A673 (cell line): Measurements from ENCODE around the gene SRCAP. TPM values are rescaled to one million over a fixed set of nuclear protein-coding genes. Genes with fewer than 3 reads are reported as not detected.
A peak's percentile ranks its signal among the peaks of the same experiment; 100 is the strongest.

ENCODE experiments used
- BruUV-seq: library from RNA; stranded (reverse); fragments of 400-500 nt; replicated peaks from 2 replicates; lab custom pipeline; 2021; lab: Mats Ljungman, UMichigan
- CTCF ChIA-PET: fragments of 300-600 bp; sonication (Branson Sonifier 250); formaldehyde crosslinking; loops from one replicate; lab custom pipeline; 2022; ENCODE audit warnings: antibody characterized with exemption; lab: Charles Lee
- POLR2A ChIA-PET: fragments of 300-600 bp; sonication (Branson Sonifier 250); formaldehyde crosslinking; loops from one replicate; lab custom pipeline; 2022; ENCODE audit warnings: antibody characterized with exemption; ENCODE audit not compliant: low non-redundant PET; lab: Charles Lee
- DNase-seq: peaks from one replicate; pipeline ENCODE4 v3.0.0-alpha.2; 2015; ENCODE audit warnings: low spot score
- H3K27ac ChIP-seq: fragments of 200-600 bp; sonication (generic); 2 replicates; pipeline ENCODE4 v1.5.1; 2016; ENCODE audit warnings: mixed run types, low read depth, mild to moderate bottlenecking, mixed read lengths, antibody characterized with exemption, low read length; ENCODE audit not compliant: poor library complexity, severe bottlenecking
- H3K27me3 ChIP-seq: fragments of 200-600 bp; sonication (generic); replicated peaks from 2 replicates; pipeline ENCODE4 v1.6.1; 2017; ENCODE audit warnings: mixed run types, low read depth, mild to moderate bottlenecking, mixed read lengths, antibody characterized with exemption, low read length; ENCODE audit not compliant: insufficient read depth, poor library complexity
- H3K36me3 ChIP-seq: fragments of 200-600 bp; sonication (generic); 2 replicates; pipeline ENCODE4 v1.6.1; 2016; ENCODE audit warnings: mixed run types, mild to moderate bottlenecking, mixed read lengths, antibody characterized with exemption, low read length; ENCODE audit not compliant: insufficient read depth, poor library complexity, severe bottlenecking
- H3K4me1 ChIP-seq: fragments of 200-600 bp; sonication (generic); 2 replicates; pipeline ENCODE4 v1.6.1; 2017; ENCODE audit warnings: mixed run types, mild to moderate bottlenecking, mixed read lengths, antibody characterized with exemption, low read length; ENCODE audit not compliant: insufficient read depth, poor library complexity, severe bottlenecking
- H3K4me3 ChIP-seq: fragments of 200-600 bp; sonication (generic); 2 replicates; pipeline ENCODE4 v1.5.1; 2016; ENCODE audit warnings: low read depth, mixed run types, mild to moderate bottlenecking, mixed read lengths, low read length; ENCODE audit not compliant: poor library complexity, severe bottlenecking
- H3K9me3 ChIP-seq: fragments of 200-600 bp; sonication (generic); 2 replicates; pipeline ENCODE4 v1.6.1; 2016; ENCODE audit warnings: mixed run types, low read depth, mild to moderate bottlenecking, mixed read lengths, antibody characterized with exemption, low read length; ENCODE audit not compliant: poor library complexity, severe bottlenecking
- CTCF ChIP-seq: fragments of 300-800, 200-600 bp; sonication (generic); conservative IDR thresholded peaks from 2 replicates; pipeline ENCODE4 v1.5.1; 2017; ENCODE audit warnings: low read depth, mild to moderate bottlenecking, antibody characterized with exemption, low read length, moderate library complexity, mixed read lengths
- EZH2 ChIP-seq: fragments of 200-600 bp; sonication (generic); IDR thresholded peaks from 2 replicates; pipeline ENCODE4 v1.6.1; 2017; ENCODE audit warnings: borderline replicate concordance, low read depth, mild to moderate bottlenecking, mixed read lengths, antibody characterized with exemption, low read length; ENCODE audit not compliant: poor library complexity, severe bottlenecking
- intact Hi-C: fragments of 100-400 bp; cut with micrococcal nuclease; formaldehyde crosslinking; loops from one replicate; pipeline ENCODE4 v1.10.0; 2022; ENCODE audit not compliant: unreplicated experiment
- total RNA-seq: library from RNA; stranded (reverse); gene quantifications from 2 replicates; pipeline ENCODE4 v1.2.3, GENCODE V29; 2021

Gene SRCAP
- total RNA-seq, 1 experiment from 2014 or later = 104 TPM

GRCh38 chr16:30778549-30779244, 79.7 kb downstream of the SRCAP start:
- peaks cover 27% of the 10 kb centered on the region for H3K36me3 ChIP-seq
- DNase-seq = no peak
- intact Hi-C loops = loop anchor here (5.0 kb wide), 1 partner anchor 144 kb away; the partner anchor contains the start of gene FBXL19
- TF ChIP-seq CTCF (no peak), EZH2 (no peak)
- H3K27ac ChIP-seq = peak overlapping the region; percentile 17
- no peak overlapping the region for H3K4me3 ChIP-seq
- H3K27me3 ChIP-seq = no peaks in the 10 kb centered on the region
- peaks cover 4% of the 10 kb centered on the region for H3K4me1 ChIP-seq
- ChIA-PET POLR2A (no interaction called here), CTCF (no interaction called here)
- BruUV-seq = no TSS peak
- no peaks in the 10 kb centered on the region for H3K9me3 ChIP-seq

GRCh38 chr16:30779596-30779995, 80.6 kb downstream of the SRCAP start:
- TF ChIP-seq CTCF = no peak
- Histone ChIP-seq H3K4me1 (peaks cover 4% of the 10 kb centered on the region), H3K9me3 (no peaks in the 10 kb centered on the region), H3K4me3 (no peak overlapping the region), H3K27me3 (no peaks in the 10 kb centered on the region), H3K36me3 (peaks cover 19% of the 10 kb centered on the region), H3K27ac (no peak overlapping the region)
- intact Hi-C loops = loop anchor here (5.0 kb wide), 1 partner anchor 143 kb away; the partner anchor contains the start of gene FBXL19
- CTCF ChIA-PET = no interaction called here
- no peak for DNase-seq
- no TSS peak for BruUV-seq
- POLR2A ChIA-PET = no interaction called here

- Histone ChIP-seq H3K27ac (no peak overlapping the region), H3K4me3 (no peak overlapping the region), H3K9me3 (no peaks in the 10 kb centered on the region), H3K27me3 (no peaks in the 10 kb centered on the region), H3K4me1 (peaks cover under 1% of the 10 kb centered on the region), H3K36me3 (peaks cover 19% of the 10 kb centered on the region)
- intact Hi-C loops = no loop called here
- no TSS peak for BruUV-seq
- TF ChIP-seq EZH2 (no peak), CTCF (no peak)
- POLR2A ChIA-PET = no interaction called here
- CTCF ChIA-PET = no interaction called here
- no peak for DNase-seq
Observed at GRCh38 chr16:30780021-30780420, 81.0 kb downstream of the SRCAP start.
